NCI-H1436 (cell line): ENCODE results near the gene KIRREL3.

Source experiments
- DNase-seq: peaks from one replicate; lab custom pipeline; 2025; lab: John Stamatoyannopoulos, UW

Gene KIRREL3

GRCh38 chr11:126528075-126528474 is 472.5 kb downstream of the KIRREL3 start:
- DNase-seq, result no peak

DNA sequence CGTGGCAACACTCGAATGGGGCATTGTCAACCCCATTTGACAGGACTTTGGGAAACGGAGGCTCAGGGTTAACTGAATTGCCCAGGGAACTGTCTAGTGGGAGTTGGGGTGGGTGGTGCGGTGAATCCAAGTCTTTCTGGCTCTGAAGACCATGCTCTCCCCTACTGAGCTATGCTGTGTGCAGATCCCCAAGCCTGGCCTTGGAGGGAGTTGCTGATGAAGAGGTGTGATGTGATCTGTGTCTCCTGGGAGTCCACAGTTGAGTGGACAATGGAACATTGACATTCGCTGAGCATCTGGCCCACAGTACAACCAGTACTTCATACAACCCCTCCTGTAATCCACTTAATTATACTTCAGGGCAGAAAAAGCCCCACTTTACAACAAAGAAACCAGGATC is 472.9 kb downstream of the KIRREL3 start:
- DNase-seq, result no peak

GRCh38 chr11:126526471-126526870 is 474.1 kb downstream of the KIRREL3 start:
- no peak for DNase-seq

DNA sequence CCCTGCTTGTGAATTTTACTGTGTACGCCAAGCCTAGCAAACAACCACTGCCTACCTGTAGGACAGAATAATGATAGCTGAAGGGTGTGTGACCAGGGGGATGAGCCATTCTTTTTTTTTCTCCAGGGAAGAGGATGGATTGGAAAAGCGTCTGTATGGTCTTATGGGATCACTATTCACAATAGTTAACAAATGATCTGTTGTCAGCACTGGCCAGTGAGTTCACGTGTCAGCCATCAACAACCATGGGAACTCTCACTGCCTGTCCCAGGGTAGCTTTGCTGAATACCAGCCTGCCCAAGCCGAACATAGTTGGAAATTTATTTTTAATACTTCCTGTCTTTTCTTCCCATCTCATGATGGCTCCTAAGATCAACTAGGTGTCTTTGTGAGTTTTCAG is 474.9 kb downstream of the KIRREL3 start:
- no peak for DNase-seq

- no peak for DNase-seq
Measured at GRCh38 chr11:126525216-126525615, 475.4 kb downstream of the KIRREL3 start.

GRCh38 chr11:126523441-126524205 is 476.9 kb downstream of the KIRREL3 start:
- DNase-seq, result no peak

DNA sequence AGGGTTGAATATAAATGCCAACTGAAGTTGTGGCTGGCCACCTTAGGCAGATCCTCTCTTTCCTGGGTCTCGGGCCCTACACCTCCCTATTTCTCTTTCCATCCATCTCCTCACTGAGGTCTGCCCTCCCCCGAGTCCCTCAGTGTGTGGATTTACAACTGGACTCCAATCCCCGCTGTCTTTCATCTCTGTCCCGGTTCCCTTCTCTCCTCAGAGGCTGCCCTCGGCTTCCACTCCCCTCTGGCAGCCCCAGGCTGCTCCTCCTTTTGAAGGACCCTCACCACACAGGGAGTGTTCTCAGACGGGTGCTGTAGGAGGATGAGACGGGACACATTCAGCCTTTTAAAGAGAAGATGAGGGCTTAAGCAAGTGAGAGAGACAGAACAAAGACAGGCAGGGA is 478.0 kb downstream of the KIRREL3 start:
- DNase-seq, result no peak

DNA sequence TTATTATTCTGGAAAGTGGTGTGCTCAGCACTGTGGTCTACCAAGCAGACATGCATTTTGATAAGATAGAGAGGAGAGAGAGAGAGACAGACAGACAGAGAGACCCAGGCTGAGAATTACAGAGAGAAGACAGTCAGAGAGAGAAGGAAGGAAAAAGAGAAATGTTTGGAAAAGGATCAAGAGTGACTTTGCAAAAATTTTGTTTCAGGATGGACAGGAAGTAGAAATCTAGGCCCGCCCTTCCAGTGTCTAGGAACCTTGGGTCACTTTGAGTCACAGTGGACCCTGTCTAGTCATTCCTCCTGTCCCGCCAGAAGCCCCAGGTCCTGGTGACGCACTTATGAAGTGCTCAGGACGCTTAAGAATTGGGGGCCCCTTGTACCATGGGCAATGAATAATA is 478.4 kb downstream of the KIRREL3 start:
- DNase-seq, result no peak

DNA sequence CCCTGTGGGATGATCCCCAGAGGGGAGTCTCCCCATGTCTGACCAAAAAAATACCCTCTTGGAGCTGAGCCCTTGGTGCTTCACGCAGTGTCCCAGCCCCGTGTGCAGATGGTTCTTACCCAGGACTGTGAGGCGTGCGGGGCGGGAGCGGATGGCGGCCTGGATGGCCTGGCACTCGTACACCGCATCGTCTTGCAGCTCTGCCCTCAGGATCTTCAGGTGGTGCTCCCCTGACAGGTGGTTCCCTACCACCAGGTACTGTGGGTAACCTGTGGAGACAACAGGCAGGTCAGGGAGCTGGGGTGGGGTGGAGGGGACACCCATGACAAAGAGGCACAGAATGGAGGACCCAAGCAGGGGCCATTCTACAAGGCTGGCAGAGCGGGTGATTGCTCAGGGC is 479.4 kb downstream of the KIRREL3 start:
- DNase-seq, result no peak

- no peak for DNase-seq
Measured at GRCh38 chr11:126519764-126520734, 480.5 kb downstream of the KIRREL3 start.

DNA sequence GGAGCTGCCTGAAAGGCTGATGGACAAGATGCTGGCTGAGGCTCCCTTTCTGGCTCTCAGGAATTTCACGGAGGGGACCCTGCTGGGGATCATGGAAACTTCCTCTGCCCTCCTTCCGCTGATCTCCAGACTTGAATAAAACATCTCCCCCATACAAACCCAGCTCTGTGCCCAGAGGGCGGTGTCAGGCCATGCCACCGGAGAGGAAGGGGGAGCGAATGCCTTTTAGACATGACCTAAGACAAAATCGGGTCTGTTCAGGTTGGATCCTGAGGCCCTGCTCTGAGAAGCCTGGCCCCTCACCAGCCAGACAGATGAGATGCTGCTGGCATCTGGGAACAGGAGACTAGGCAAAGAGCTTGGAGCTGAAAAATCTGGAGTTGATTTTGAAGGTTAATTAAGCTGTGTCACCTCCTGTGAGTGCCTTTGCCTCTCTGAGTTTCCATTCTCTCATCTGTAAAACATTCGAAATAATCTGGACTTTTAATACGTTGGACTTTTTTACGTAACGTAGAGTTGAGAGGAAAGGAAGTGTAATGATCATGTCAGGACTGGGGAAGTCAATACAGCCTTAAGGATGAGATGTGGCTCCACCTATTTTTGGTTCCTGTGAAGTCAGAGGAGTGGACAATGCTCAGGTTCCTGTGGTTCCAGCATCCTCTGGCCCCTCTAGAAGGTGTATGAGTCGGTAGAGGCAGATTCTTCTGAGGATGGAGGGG is 481.4 kb downstream of the KIRREL3 start:
- DNase-seq, result no peak

GRCh38 chr11:126518071-126518971 is 482.2 kb downstream of the KIRREL3 start:
- no peak for DNase-seq

DNA sequence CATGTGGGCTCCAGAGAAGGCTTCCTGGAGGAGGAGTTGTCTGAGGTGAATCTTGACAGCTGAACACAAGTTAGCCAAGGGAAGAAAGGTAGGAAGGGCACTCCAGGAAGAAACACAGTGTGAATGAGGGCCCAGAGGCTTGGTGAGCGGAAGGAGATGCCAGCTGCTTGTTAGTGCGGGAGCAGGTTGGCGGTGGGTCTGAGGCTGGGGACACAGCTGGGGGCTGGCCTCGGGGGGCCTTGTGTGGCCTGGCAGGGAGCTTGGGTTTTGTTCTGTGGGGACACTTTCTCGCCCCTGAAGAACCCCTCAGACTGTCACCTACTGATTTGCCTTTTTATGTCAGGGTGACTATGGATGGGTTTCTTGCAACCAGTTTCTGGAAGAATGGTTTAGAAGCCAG is 485.1 kb downstream of the KIRREL3 start:
- DNase-seq, result no peak

- DNase-seq, result no peak
Measured at GRCh38 chr11:126514061-126514693, 486.4 kb downstream of the KIRREL3 start.

GRCh38 chr11:126512741-126513715 is 487.5 kb downstream of the KIRREL3 start:
- no peak for DNase-seq

DNA sequence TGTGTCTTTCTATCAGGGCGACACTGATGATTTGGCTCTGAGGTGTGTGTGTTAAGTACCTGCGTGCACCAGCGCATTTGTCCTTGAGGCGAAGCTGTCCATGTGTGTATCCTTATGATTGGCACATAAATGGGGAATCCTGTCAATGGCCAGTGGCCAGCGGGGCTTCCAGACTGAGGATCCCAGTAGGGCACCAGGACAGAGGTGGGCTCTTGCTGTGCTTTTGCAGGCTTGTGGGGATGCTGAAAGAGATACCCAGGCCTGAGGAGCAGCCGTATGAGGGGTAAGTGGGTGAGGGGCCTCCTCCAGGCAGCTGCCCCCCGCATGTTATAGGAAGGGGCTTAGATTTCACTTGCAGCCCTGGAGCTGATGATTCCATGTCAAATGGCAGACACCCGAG is 488.3 kb downstream of the KIRREL3 start:
- no peak for DNase-seq

- no peak for DNase-seq
Measured at GRCh38 chr11:126511475-126512115, 489.0 kb downstream of the KIRREL3 start.

- no peak for DNase-seq
Measured at GRCh38 chr11:126510621-126511370, 489.8 kb downstream of the KIRREL3 start.
